ENCODE data around the gene CFD. TPM values are rescaled to one million over a fixed set of nuclear protein-coding genes. Genes with fewer than 3 reads are reported as not detected.

CFD gene
- total RNA-seq, 1 donor from 2014 or later, result 0.16 TPM

GRCh38 chr19:903266-903797 lies 43.9 kb downstream of the CFD start:
- DNase-seq (ENCODE audit: low read depth), result no peak

- DNase-seq (ENCODE audit: low read depth), result no peak
Observed at GRCh38 chr19:904545-904944, 45.1 kb downstream of the CFD start.

- no peak for DNase-seq (ENCODE audit: low read depth)
Observed at GRCh38 chr19:906480-906879, 47.0 kb downstream of the CFD start.

GRCh38 chr19:907183-907853 lies 47.9 kb downstream of the CFD start:
- no peak for DNase-seq (ENCODE audit: low read depth)

GRCh38 chr19:911197-912033 lies 52.0 kb downstream of the CFD start:
- no peak for DNase-seq (ENCODE audit: low read depth)

GRCh38 chr19:912181-913079 lies 53.0 kb downstream of the CFD start:
- no peak for DNase-seq (ENCODE audit: low read depth)

MicroRNAs within 50 kb of the gene (microRNA counts, 767-probe panel; counts per million panel counts)
- not detected for microRNA hsa-miR-3187-3p

Small RNA genes lying within 50 kb of the gene (microRNA-seq; reads per million reads assigned to microRNA genes)
- gene MIR3187, result 2.6 reads per million, percentile 10 among the genes with 10 or more reads in this experiment

Other genes starting within 250 kb of the CFD start
- gene POLRMT, start 226.1 kb upstream of the CFD start, total RNA-seq, result 47.7 and 54.3 TPM in 2 replicates
- 0.16 and 0.21 TPM in 2 replicates for gene FGF22, start 219.8 kb upstream of the CFD start, total RNA-seq
- 86.4 and 94.6 TPM in 2 replicates for gene RNF126, start 196.4 kb upstream of the CFD start, total RNA-seq
- gene FSTL3, start 183.3 kb upstream of the CFD start, total RNA-seq, result 157 and 175 TPM in 2 replicates
- not detected in 2 replicates for gene PRSS57, start 164.2 kb upstream of the CFD start, total RNA-seq
- 4.8 and 7.8 TPM in 2 replicates for gene PALM, start 150.7 kb upstream of the CFD start, total RNA-seq
- 2.3 and 2.9 TPM in 2 replicates for gene MISP, start 108.6 kb upstream of the CFD start, total RNA-seq
- 89.0 and 105 TPM in 2 replicates for gene PTBP1, start 62.2 kb upstream of the CFD start, total RNA-seq
- gene PLPPR3, start 37.7 kb upstream of the CFD start, total RNA-seq, result 0.16 and 0.26 TPM in 2 replicates
- gene AZU1, start 31.8 kb upstream of the CFD start, total RNA-seq, result not detected in 2 replicates
- not detected in 2 replicates for gene PRTN3, start 18.7 kb upstream of the CFD start, total RNA-seq
- not detected in 2 replicates for gene ELANE, start 7.4 kb upstream of the CFD start, total RNA-seq
- gene MED16, start 33.5 kb downstream of the CFD start, total RNA-seq, result 27.7 and 31.2 TPM in 2 replicates
- gene RNU6-9, start 33.8 kb downstream of the CFD start, total RNA-seq, result not detected in 2 replicates
- 51.8 and 53.6 TPM in 2 replicates for gene R3HDM4, start 53.6 kb downstream of the CFD start, total RNA-seq
- not detected in 2 replicates for gene KISS1R, start 57.7 kb downstream of the CFD start, total RNA-seq
- gene ARID3A, start 66.4 kb downstream of the CFD start, total RNA-seq, result 3.2 and 3.5 TPM in 2 replicates
- gene WDR18, start 124.7 kb downstream of the CFD start, total RNA-seq, result 34.2 and 42.9 TPM in 2 replicates
- gene GRIN3B, start 140.8 kb downstream of the CFD start, total RNA-seq, result 0.05 and 0.16 TPM in 2 replicates
- 182 and 198 TPM in 2 replicates for gene TMEM259, start 161.5 kb downstream of the CFD start, total RNA-seq
- not detected in 2 replicates for gene RNU6-2, start 161.9 kb downstream of the CFD start, total RNA-seq
- gene CNN2, start 166.9 kb downstream of the CFD start, total RNA-seq, result 88.1 and 92.4 TPM in 2 replicates
- gene ABCA7, start 180.4 kb downstream of the CFD start, total RNA-seq, result 41.9 and 43.0 TPM in 2 replicates
- gene ARHGAP45, start 207.5 kb downstream of the CFD start, total RNA-seq, result 0.21 and 0.68 TPM in 2 replicates
- gene POLR2E, start 235.7 kb downstream of the CFD start, total RNA-seq, result 213 and 240 TPM in 2 replicates
- 475 and 493 TPM in 2 replicates for gene GPX4, start 244.3 kb downstream of the CFD start, total RNA-seq